IgD-negative memory B cell (primary cell): ENCODE measurements around the gene DOK6. TPM values are rescaled to one million over a fixed set of nuclear protein-coding genes. Genes with fewer than 3 reads are reported as not detected.

ENCODE experiments used
- H3K27ac Mint-ChIP-seq, 3 donors: one replicate each; pipeline ENCODE4 v1.8.0; 2020 to 2022; ENCODE audit warnings: mild to moderate bottlenecking in 3 of 3, mixed read lengths in 3 of 3, moderate library complexity in 1 of 3
- H3K27me3 Mint-ChIP-seq: one replicate; pipeline ENCODE4 v1.8.0; 2021; ENCODE audit warnings: mixed read lengths
- H3K36me3 Mint-ChIP-seq: one replicate; pipeline ENCODE4 v1.8.0; 2020; ENCODE audit warnings: mild to moderate bottlenecking, mixed read lengths
- H3K4me1 Mint-ChIP-seq, 3 donors: one replicate each; pipeline ENCODE4 v1.8.0; 2020 to 2022; ENCODE audit warnings: mixed read lengths in 3 of 3, mild to moderate bottlenecking in 1 of 3
- H3K4me3 Mint-ChIP-seq, 4 donors: one replicate each; pipeline ENCODE4 v1.8.0; 2020 to 2022; ENCODE audit warnings: mild to moderate bottlenecking in 4 of 4, mixed read lengths in 4 of 4, moderate library complexity in 3 of 4
- H3K9me3 Mint-ChIP-seq, 3 donors: one replicate each; pipeline ENCODE4 v1.8.0; 2020 to 2021; ENCODE audit warnings: mixed read lengths in 3 of 3, mild to moderate bottlenecking in 1 of 3
- polyA plus RNA-seq: library from polyadenylated mRNA; unstranded; fragments of 300-500 nt; fragmentation: Illumina TruSeq; gene quantifications from one replicate; pipeline ENCODE4 v1.2.3, GENCODE V29; 2021

The DOK6 gene
- polyA plus RNA-seq, 1 donor from 2014 or later, result not detected

GRCh38 chr18:69882965-69883668 is 482.4 kb downstream of the DOK6 start:
- Mint-ChIP-seq H3K36me3 (peaks cover 7% of the 10 kb centered on the region), H3K4me3 (peak overlapping the region in 1 of 4 donors; percentile 78), H3K4me1 (peaks cover 8 to 14% (median 11%) of the 10 kb centered on the region in 3 donors), H3K27me3 (peaks cover 4% of the 10 kb centered on the region), H3K9me3 (peaks cover 0 to 3% (median 0%) of the 10 kb centered on the region in 3 donors), H3K27ac (no peak overlapping the region)

- Mint-ChIP-seq H3K27me3 (peaks cover 3% of the 10 kb centered on the region), H3K4me1 (peaks cover 8 to 14% (median 11%) of the 10 kb centered on the region in 3 donors), H3K4me3 (no peak overlapping the region), H3K9me3 (peaks cover 0 to 2% (median 0%) of the 10 kb centered on the region in 3 donors), H3K36me3 (peaks cover 6% of the 10 kb centered on the region), H3K27ac (peak overlapping the region in 1 of 3 donors; percentile 50)
Observed at GRCh38 chr18:69883781-69884180, 483.1 kb downstream of the DOK6 start.

- H3K27me3 Mint-ChIP-seq, result peaks cover 2% of the 10 kb centered on the region
- no peaks in the 10 kb centered on the region for H3K9me3 Mint-ChIP-seq
- H3K4me1 Mint-ChIP-seq, result peaks cover 8 to 14% (median 11%) of the 10 kb centered on the region in 3 donors
- no peak overlapping the region for H3K27ac Mint-ChIP-seq
- peaks cover under 1% of the 10 kb centered on the region for H3K36me3 Mint-ChIP-seq
- H3K4me3 Mint-ChIP-seq, result peak overlapping the region in 2 of 4 donors; percentile 15 to 67
Observed at GRCh38 chr18:69885355-69885754, 484.7 kb downstream of the DOK6 start.

GRCh38 chr18:69885841-69886531 is 485.3 kb downstream of the DOK6 start:
- Mint-ChIP-seq H3K27ac (no peak overlapping the region), H3K36me3 (no peaks in the 10 kb centered on the region), H3K4me3 (peak overlapping the region; percentile 16 to 87 (median 52)), H3K4me1 (peaks cover 8 to 14% (median 11%) of the 10 kb centered on the region in 3 donors), H3K9me3 (no peaks in the 10 kb centered on the region), H3K27me3 (peaks cover 2% of the 10 kb centered on the region)

- H3K27ac Mint-ChIP-seq, result no peak overlapping the region
- H3K4me3 Mint-ChIP-seq, result no peak overlapping the region
- H3K4me1 Mint-ChIP-seq, result peaks cover 8 to 13% (median 11%) of the 10 kb centered on the region in 3 donors
- no peaks in the 10 kb centered on the region for H3K36me3 Mint-ChIP-seq
- peaks cover 2% of the 10 kb centered on the region for H3K27me3 Mint-ChIP-seq
- peaks cover 0 to 4% (median 0%) of the 10 kb centered on the region in 3 donors for H3K9me3 Mint-ChIP-seq
Observed at GRCh38 chr18:69887256-69887655, 486.6 kb downstream of the DOK6 start.

- Mint-ChIP-seq H3K36me3 (peaks cover 5% of the 10 kb centered on the region), H3K27me3 (peaks cover 2% of the 10 kb centered on the region), H3K9me3 (peaks cover 0 to 4% (median 0%) of the 10 kb centered on the region in 3 donors), H3K4me3 (no peak overlapping the region), H3K27ac (no peak overlapping the region), H3K4me1 (peaks cover 0 to 3% (median 2%) of the 10 kb centered on the region in 3 donors)
Observed at GRCh38 chr18:69889009-69889408, 488.3 kb downstream of the DOK6 start.

- Mint-ChIP-seq H3K27ac (no peak overlapping the region), H3K36me3 (peaks cover 5% of the 10 kb centered on the region), H3K4me1 (peaks cover 0 to 3% (median 0%) of the 10 kb centered on the region in 3 donors), H3K9me3 (peaks cover 0 to 4% (median 0%) of the 10 kb centered on the region in 3 donors), H3K4me3 (no peak overlapping the region), H3K27me3 (no peaks in the 10 kb centered on the region)
Observed at GRCh38 chr18:69890558-69890957, 489.9 kb downstream of the DOK6 start.

- no peaks in the 10 kb centered on the region for H3K27me3 Mint-ChIP-seq
- no peak overlapping the region for H3K27ac Mint-ChIP-seq
- H3K36me3 Mint-ChIP-seq, result peaks cover 8% of the 10 kb centered on the region
- no peak overlapping the region for H3K4me3 Mint-ChIP-seq
- H3K9me3 Mint-ChIP-seq, result peaks cover 0 to 4% (median 0%) of the 10 kb centered on the region in 3 donors
- peaks cover 0 to 1% (median 0%) of the 10 kb centered on the region in 3 donors for H3K4me1 Mint-ChIP-seq
Observed at GRCh38 chr18:69894467-69894866, 493.8 kb downstream of the DOK6 start.

- Mint-ChIP-seq H3K36me3 (peaks cover 10% of the 10 kb centered on the region), H3K27ac (peak overlapping the region in 1 of 3 donors; percentile 44), H3K27me3 (no peaks in the 10 kb centered on the region), H3K9me3 (peaks cover 0 to 4% (median 2%) of the 10 kb centered on the region in 3 donors), H3K4me1 (peaks cover 0 to 1% (median 0%) of the 10 kb centered on the region in 3 donors), H3K4me3 (peak overlapping the region in 2 of 4 donors; percentile 29 to 51)
Observed at GRCh38 chr18:69895066-69896047, 494.7 kb downstream of the DOK6 start.

GRCh38 chr18:69897397-69898108 is 496.9 kb downstream of the DOK6 start:
- peak overlapping the region; percentile 14 to 76 (median 35) for H3K4me3 Mint-ChIP-seq
- H3K36me3 Mint-ChIP-seq, result peaks cover 9% of the 10 kb centered on the region
- peaks cover 0 to 1% (median 0%) of the 10 kb centered on the region in 3 donors for H3K4me1 Mint-ChIP-seq

GRCh38 chr18:69898241-69898861 is 497.7 kb downstream of the DOK6 start:
- Mint-ChIP-seq H3K36me3 (peaks cover 6% of the 10 kb centered on the region), H3K4me1 (peaks cover 0 to 1% (median 0%) of the 10 kb centered on the region in 3 donors), H3K9me3 (peaks cover 0 to 2% (median 0%) of the 10 kb centered on the region in 3 donors), H3K4me3 (peak overlapping the region; percentile 51 to 78 (median 68)), H3K27ac (no peak overlapping the region), H3K27me3 (no peaks in the 10 kb centered on the region)

More at GRCh38 chr18:69897397-69898108, 496.9 kb downstream of the DOK6 start:
- peak overlapping the region in 1 of 3 donors; percentile 63 for H3K27ac Mint-ChIP-seq
- no peaks in the 10 kb centered on the region for H3K27me3 Mint-ChIP-seq
- peaks cover 0 to 2% (median 0%) of the 10 kb centered on the region in 3 donors for H3K9me3 Mint-ChIP-seq
